Vagina (tissue), 2 donors: Measurements from ENCODE around the gene RGS3.

ENCODE experiments used
- POLR2A ChIP-seq, 2 donors: fragments of 450-650 bp; IDR thresholded peaks; one replicate each; pipeline ENCODE4 v1.6.1; 2017; ENCODE audit warnings: antibody characterized with exemption in 2 of 2, mild to moderate bottlenecking in 2 of 2, moderate library complexity in 2 of 2
- TF ChIP-seq, protein P1 (sequence below), 3 experiments: fragments of 450-650 bp in 2 of 3; fragments of 200-600 bp in 1 of 3; sonication (generic) in 1 of 3; IDR thresholded peaks; one replicate each; pipeline ENCODE4 v1.5.1; 2017 to 2019; ENCODE audit warnings: antibody characterized with exemption in 3 of 3, mild to moderate bottlenecking in 2 of 3, moderate library complexity in 2 of 3

DNA sequence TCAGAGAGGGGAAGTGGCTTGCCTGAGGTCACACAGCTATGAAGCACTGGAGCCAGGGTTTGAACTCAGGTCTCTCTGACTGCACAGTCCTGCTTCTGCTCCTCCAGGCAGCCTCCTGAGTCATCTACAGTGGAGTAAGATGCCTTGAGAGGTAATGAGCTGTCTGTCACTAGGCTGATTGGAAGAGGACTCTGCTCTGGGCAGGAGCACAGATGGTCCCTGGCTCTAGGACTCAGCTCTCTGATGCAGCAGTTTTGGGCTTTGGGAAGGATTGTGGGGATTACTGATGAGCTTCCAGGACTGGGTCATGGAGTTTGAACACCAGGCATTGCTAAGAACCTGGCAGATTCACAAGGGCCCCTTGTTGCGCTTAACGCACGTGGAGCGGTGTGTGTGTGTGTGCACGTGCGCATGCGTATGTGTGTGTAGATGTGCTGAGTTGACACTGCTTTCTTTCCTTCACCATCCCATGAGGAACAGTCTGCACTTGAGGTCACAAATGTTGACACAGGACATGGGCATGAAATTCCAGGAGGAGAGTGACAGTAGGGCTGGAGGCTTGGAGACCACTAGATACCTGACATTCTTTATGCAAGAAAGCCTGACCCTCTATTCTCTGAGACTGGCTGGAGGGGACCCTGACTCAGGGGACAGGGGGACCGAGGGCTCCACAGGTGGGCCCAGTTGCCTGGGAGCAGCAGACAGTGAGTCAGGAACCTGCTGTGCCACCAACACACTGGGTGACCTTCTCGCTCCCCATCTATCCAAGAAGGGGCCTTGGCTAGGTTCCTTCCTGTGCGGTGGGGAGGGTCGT, 170.5 kb downstream of the RGS3 start:
- TF ChIP-seq, protein P1, sequence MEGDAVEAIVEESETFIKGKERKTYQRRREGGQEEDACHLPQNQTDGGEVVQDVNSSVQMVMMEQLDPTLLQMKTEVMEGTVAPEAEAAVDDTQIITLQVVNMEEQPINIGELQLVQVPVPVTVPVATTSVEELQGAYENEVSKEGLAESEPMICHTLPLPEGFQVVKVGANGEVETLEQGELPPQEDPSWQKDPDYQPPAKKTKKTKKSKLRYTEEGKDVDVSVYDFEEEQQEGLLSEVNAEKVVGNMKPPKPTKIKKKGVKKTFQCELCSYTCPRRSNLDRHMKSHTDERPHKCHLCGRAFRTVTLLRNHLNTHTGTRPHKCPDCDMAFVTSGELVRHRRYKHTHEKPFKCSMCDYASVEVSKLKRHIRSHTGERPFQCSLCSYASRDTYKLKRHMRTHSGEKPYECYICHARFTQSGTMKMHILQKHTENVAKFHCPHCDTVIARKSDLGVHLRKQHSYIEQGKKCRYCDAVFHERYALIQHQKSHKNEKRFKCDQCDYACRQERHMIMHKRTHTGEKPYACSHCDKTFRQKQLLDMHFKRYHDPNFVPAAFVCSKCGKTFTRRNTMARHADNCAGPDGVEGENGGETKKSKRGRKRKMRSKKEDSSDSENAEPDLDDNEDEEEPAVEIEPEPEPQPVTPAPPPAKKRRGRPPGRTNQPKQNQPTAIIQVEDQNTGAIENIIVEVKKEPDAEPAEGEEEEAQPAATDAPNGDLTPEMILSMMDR (IDR thresholded peaks at IDR 0.05) = no peak
- TF ChIP-seq POLR2A (IDR thresholded peaks at IDR 0.05) = no peak
